K562 (cell line): ENCODE measurements around the gene SPAG9. TPM values are rescaled to one million over a fixed set of nuclear protein-coding genes. Genes with fewer than 3 reads are reported as not detected.

ENCODE experiments used
- BACH1 ChIP-seq: fragments of 200-800 bp; sonication (Bioruptor generic); IDR thresholded peaks from 2 replicates; pipeline ENCODE4 v1.6.1; 2016; ENCODE audit warnings: missing genetic modification characterization, missing compliant biosample characterization
- CEBPG ChIP-seq, 3 experiments: fragments of 200-800 bp in 1 of 3; sonication (Bioruptor generic) in 1 of 3; sonication (generic) in 1 of 3; formaldehyde crosslinking in 1 of 3; IDR thresholded peaks in 2 of 3; conservative IDR thresholded peaks in 1 of 3; 2 replicates each; pipeline versions ENCODE4 v1.6.1 to v1.8.0; 2016 to 2022; ENCODE audit warnings: missing compliant biosample characterization in 2 of 3, missing genetic modification characterization in 2 of 3, mild to moderate bottlenecking in 1 of 3, missing genetic modification reagents in 1 of 3
- CHD2 ChIP-seq: IDR thresholded peaks from 2 replicates; pipeline ENCODE4 v1.6.1; 2011; ENCODE audit warnings: low read depth, low read length
- DIDO1 ChIP-seq: fragments of 450-650 bp; IDR thresholded peaks from 2 replicates; pipeline ENCODE4 v1.6.1; 2016; ENCODE audit warnings: low read depth, missing biosample characterization, missing genetic modification characterization
- DPF2 ChIP-seq: fragments of 450-650 bp; IDR thresholded peaks from 2 replicates; pipeline ENCODE4 v1.6.1; 2016
- ETV1 ChIP-seq: fragments of 450-650 bp; conservative IDR thresholded peaks from 2 replicates; pipeline ENCODE4 v1.6.1; 2016; ENCODE audit warnings: missing genetic modification characterization, control low read depth, low read depth, missing compliant biosample characterization
- FOSL1 ChIP-seq: fragments of 200-800 bp; sonication (Bioruptor generic); conservative IDR thresholded peaks from 2 replicates; pipeline ENCODE4 v1.6.1; 2016; ENCODE audit warnings: missing genetic modification characterization, missing compliant biosample characterization
- FOXJ3 ChIP-seq: sonication (generic); formaldehyde crosslinking; IDR thresholded peaks from 2 replicates; pipeline ENCODE4 v1.4.0; 2020; ENCODE audit warnings: mild to moderate bottlenecking, missing genetic modification reagents
- FUS ChIP-seq: fragments of 200-400 bp; formaldehyde crosslinking; optimal IDR thresholded peaks from 2 replicates; pipeline ENCODE3; 2017; ENCODE audit warnings: low read depth, low read length
- GATAD2A ChIP-seq: fragments of 450-650 bp; IDR thresholded peaks from 2 replicates; pipeline ENCODE4 v1.6.1; 2017
- IRF9 ChIP-seq: fragments of 450-650 bp; IDR thresholded peaks from 2 replicates; pipeline ENCODE4 v1.6.1; 2016; ENCODE audit warnings: missing biosample characterization, missing genetic modification characterization
- JUNB ChIP-seq: fragments of 450-650 bp; formaldehyde crosslinking; conservative IDR thresholded peaks from 2 replicates; pipeline ENCODE4 v1.4.0; 2020; ENCODE audit warnings: mild to moderate bottlenecking
- NFE2 ChIP-seq: IDR thresholded peaks from 2 replicates; pipeline ENCODE4 v1.6.1; 2014; ENCODE audit warnings: antibody characterized with exemption, low read depth
- NONO ChIP-seq, 2 experiments: fragments of 200-400 bp in 1 of 2; fragments of 450-650 bp in 1 of 2; formaldehyde crosslinking in 1 of 2; IDR thresholded peaks; 2 replicates each; pipeline ENCODE4 v1.6.1; 2017; ENCODE audit warnings: low read depth in 2 of 2, mild to moderate bottlenecking in 2 of 2, moderate library complexity in 2 of 2, low read length in 1 of 2
- NR2C2 ChIP-seq, 2 experiments: fragments of 200-800 bp in 1 of 2; sonication (Bioruptor generic) in 1 of 2; sonication (generic) in 1 of 2; formaldehyde crosslinking in 1 of 2; IDR thresholded peaks; 2 replicates each; pipeline versions ENCODE4 v1.6.1 to v1.8.0; 2016 to 2022; ENCODE audit warnings: mild to moderate bottlenecking in 1 of 2, missing compliant biosample characterization in 1 of 2, missing genetic modification characterization in 1 of 2, missing genetic modification reagents in 1 of 2
- OTX1 ChIP-seq: fragments of 450-650 bp; formaldehyde crosslinking; IDR thresholded peaks from 2 replicates; pipeline ENCODE4 v1.4.0; 2022; ENCODE audit warnings: mild to moderate bottlenecking
- POLR2AphosphoS2 ChIP-seq: IDR thresholded peaks from 2 replicates; pipeline ENCODE4 v1.6.1; 2012; ENCODE audit warnings: low read length, improper control_type of control experiment
- RAD21 ChIP-seq, 2 experiments: fragments of 250-450 bp in 1 of 2; fragments of 450-650 bp in 1 of 2; sonication (Bioruptor Pico) in 1 of 2; formaldehyde crosslinking in 1 of 2; IDR thresholded peaks in 1 of 2; conservative IDR thresholded peaks in 1 of 2; 2 replicates each; pipeline versions ENCODE4 v1.4.0 to v1.8.0; 2020 to 2022; ENCODE audit warnings: mild to moderate bottlenecking in 2 of 2, moderate library complexity in 1 of 2
- RBBP5 ChIP-seq: fragments of 200-600 bp; sonication (generic); IDR thresholded peaks from 2 replicates; pipeline ENCODE4 v1.6.1; 2012; ENCODE audit warnings: borderline replicate concordance, mild to moderate bottlenecking, low read length, control low read depth, inconsistent platforms; ENCODE audit not compliant: insufficient read depth, poor library complexity, severe bottlenecking
- RBM34 ChIP-seq: fragments of 200-400 bp; formaldehyde crosslinking; IDR thresholded peaks from 2 replicates; pipeline ENCODE4 v1.6.1; 2018; ENCODE audit warnings: low read length, borderline replicate concordance; ENCODE audit not compliant: insufficient read depth
- SMAD1 ChIP-seq: fragments of 150-350 bp; IDR thresholded peaks from 2 replicates; pipeline ENCODE4 v1.6.1; 2014; ENCODE audit warnings: low read length, low read depth; ENCODE audit not compliant: partially characterized antibody
- USF2 ChIP-seq: sonication (generic); formaldehyde crosslinking; IDR thresholded peaks from 2 replicates; pipeline ENCODE4 v1.5.0; 2020; ENCODE audit warnings: missing genetic modification reagents
- ZBTB43 ChIP-seq: sonication (generic); formaldehyde crosslinking; IDR thresholded peaks from 2 replicates; pipeline ENCODE4 v1.8.0; 2023; ENCODE audit warnings: mild to moderate bottlenecking, missing genetic modification reagents
- ZC3H4 ChIP-seq: sonication (generic); formaldehyde crosslinking; IDR thresholded peaks from 2 replicates; pipeline ENCODE4 v1.9.0; 2021; ENCODE audit warnings: missing genetic modification reagents, borderline replicate concordance
- ZNF174 ChIP-seq: fragments of 250-450 bp; sonication (Bioruptor Pico); IDR thresholded peaks from 2 replicates; pipeline ENCODE4 v1.4.0; 2020; ENCODE audit warnings: mild to moderate bottlenecking
- ZNF778 ChIP-seq: fragments of 450-650 bp; formaldehyde crosslinking; IDR thresholded peaks from 2 replicates; pipeline ENCODE4 v1.4.0; 2020; ENCODE audit warnings: mild to moderate bottlenecking, moderate library complexity
- polyA plus RNA-seq, 8 experiments: library from polyadenylated mRNA; depleted of rRNA in 4 of 8; stranded (reverse) in 5 of 8; unstranded in 3 of 8; fragments of >200 nt; fragmentation: Nextera tagmentation in 2 of 8; fragmentation: Illumina TruSeq in 1 of 8; extraction: Ambion mirVana in 2 of 8; extraction: Trizol in 1 of 8; gene quantifications; 2 replicates each; pipeline versions ENCODE4 v1.2.1 to v1.2.3, GENCODE V29; 2011 to 2014; ENCODE audit warnings: inconsistent platforms in 1 of 8, missing spikeins in 1 of 8
- total RNA-seq, 7 experiments: library from RNA; depleted of rRNA in 6 of 7; stranded (reverse); fragments of >200 nt in 6 of 7; fragmentation: Illumina TruSeq in 2 of 7; extraction: Trizol in 2 of 7; gene quantifications; 2 replicates each; pipeline versions ENCODE4 v1.2.1 to v1.2.3, GENCODE V29; 2011 to 2021; ENCODE audit warnings: low replicate concordance in 1 of 7

Gene SPAG9
- total and polyA plus RNA-seq, 9 of the 15 experiments (the other 6 are each of a cell fraction or from before 2014, with no cell fraction given) = 12.2 to 99.2 (median 58.2) TPM

DNA sequence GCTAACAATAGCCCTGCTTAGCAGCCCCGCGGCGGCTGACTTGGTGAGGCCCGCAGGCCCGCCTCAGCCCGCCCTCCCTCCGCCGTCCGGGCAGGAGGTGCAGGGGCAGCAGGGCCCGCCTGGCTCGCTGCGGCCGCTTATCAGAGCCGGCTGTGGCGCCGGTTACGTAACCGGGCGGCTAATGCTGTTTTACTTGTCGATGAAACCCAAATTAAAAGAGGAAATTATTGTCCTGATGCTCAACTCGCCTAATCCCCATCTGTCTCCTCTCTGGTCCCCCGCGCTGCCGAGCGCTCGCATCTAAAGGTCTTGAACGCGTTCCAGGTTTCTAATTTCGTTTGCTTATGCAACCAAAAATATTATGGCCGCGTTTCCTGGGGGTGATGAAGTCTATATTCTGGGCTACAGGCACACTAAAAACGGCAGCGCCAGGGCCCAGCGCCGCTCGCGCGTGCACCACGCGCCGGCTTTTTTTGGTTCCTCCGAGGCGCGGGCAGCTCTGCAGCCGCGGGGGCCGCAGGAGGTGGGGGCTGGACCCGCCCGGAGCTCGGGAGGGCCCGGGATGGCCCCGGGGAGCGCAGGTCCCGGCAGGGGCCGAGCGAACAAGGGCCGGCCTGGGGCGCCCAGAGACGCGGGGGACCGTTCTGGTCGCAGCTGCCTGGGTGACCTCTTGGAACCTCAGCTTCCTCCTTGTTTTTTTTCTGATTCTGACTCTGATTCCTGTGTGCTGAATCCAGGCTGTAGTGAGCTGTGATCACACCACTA lies 189.3 kb downstream of the SPAG9 start (continued):
- no peak for TF ChIP-seq ZBTB43 (CRISPR knock-in tag)
- no peak for TF ChIP-seq ZC3H4 (CRISPR knock-in tag)
- no peak for TF ChIP-seq JUNB
- no peak for TF ChIP-seq USF2 (CRISPR knock-in tag)
- TF ChIP-seq NR2C2 (CRISPR knock-in tag; IDR thresholded peaks at IDR 0.05) = no peak
- peak; percentile 69 for TF ChIP-seq NR2C2 (tag; IDR thresholded peaks at IDR 0.05)
- TF ChIP-seq ZNF778 (CRISPR knock-in tag) = no peak
- TF ChIP-seq FUS = no peak
- TF ChIP-seq IRF9 = no peak
- TF ChIP-seq BACH1 (tag) = no peak
- TF ChIP-seq SMAD1 = peak; percentile 70
- TF ChIP-seq CEBPG (CRISPR knock-in tag; IDR thresholded peaks at IDR 0.05) = peak; percentile 67
- TF ChIP-seq CEBPG (tag; conservative IDR thresholded peaks at IDR 0.05 in 1 of 2, IDR thresholded peaks at IDR 0.05 in 1 of 2) = peak; percentile 88 to 97
- TF ChIP-seq RBM34 = no peak
- no peak for TF ChIP-seq NFE2
- TF ChIP-seq DPF2 = 0 out of 2 replicates have a peak, but pooled peaks have one; percentile 27
- TF ChIP-seq FOXJ3 (CRISPR knock-in tag) = no peak
- TF ChIP-seq GATAD2A = no peak
- no peak for TF ChIP-seq DIDO1 (tag)
- no peak for TF ChIP-seq RAD21 (CRISPR knock-in tag; conservative IDR thresholded peaks at IDR 0.05 in 1 of 2, IDR thresholded peaks at IDR 0.05 in 1 of 2)
- TF ChIP-seq CHD2 = no peak
- no peak for TF ChIP-seq ETV1
- no peak for TF ChIP-seq NONO (IDR thresholded peaks at IDR 0.05; ENCODE audit: low read depth in 2 of 2, low read length in 1 of 2)
- peak; percentile 39 for TF ChIP-seq RBBP5
- no peak for TF ChIP-seq POLR2AphosphoS2
- TF ChIP-seq FOSL1 (tag) = 0 out of 2 replicates have a peak, but pooled peaks have one; percentile 25
- no peak for TF ChIP-seq OTX1 (CRISPR knock-in tag)
- no peak for TF ChIP-seq ZNF174 (CRISPR knock-in tag)
